Cardiac muscle cell (in vitro differentiated cells and primary cell): ENCODE measurements around the gene DNMT3A. TPM values are rescaled to one million over a fixed set of nuclear protein-coding genes. Genes with fewer than 3 reads are reported as not detected.
A peak's percentile ranks its signal among the peaks of the same experiment; 100 is the strongest.

Experiments
- DNase-seq, 2 donors: peaks; one replicate each; pipeline versions ENCODE4 v3.0.0 to v3.0.0-alpha.2; 2010 to 2017; ENCODE audit warnings: low read depth in 1 of 2, low spot score in 1 of 2
- H3K27ac ChIP-seq: fragments of 200-600 bp; sonication (generic); 2 replicates; pipeline ENCODE4 v1.5.1; 2016
- H3K27me3 ChIP-seq: fragments of 200-600 bp; sonication (generic); 2 replicates; pipeline ENCODE4 v1.6.0; 2016; ENCODE audit warnings: control low read depth
- H3K36me3 ChIP-seq: fragments of 200-600 bp; sonication (generic); 2 replicates; pipeline ENCODE4 v1.5.1; 2016; ENCODE audit warnings: control low read depth
- H3K4me1 ChIP-seq: fragments of 200-600 bp; sonication (generic); 2 replicates; pipeline ENCODE4 v1.8.1; 2017; ENCODE audit warnings: low read depth, mild to moderate bottlenecking, mixed run types
- H3K4me3 ChIP-seq: fragments of 200-600 bp; sonication (generic); 2 replicates; pipeline ENCODE4 v1.5.1; 2016; ENCODE audit warnings: mild to moderate bottlenecking
- H3K9me3 ChIP-seq: fragments of 200-600 bp; sonication (generic); 2 replicates; pipeline ENCODE4 v1.5.1; 2017; ENCODE audit warnings: low read depth, mild to moderate bottlenecking, control low read depth
- CTCF ChIP-seq: IDR thresholded peaks from 2 replicates; pipeline ENCODE4 v1.5.1; 2012; ENCODE audit warnings: low read depth, mild to moderate bottlenecking, low read length
- polyA plus RNA-seq: library from polyadenylated mRNA; unstranded; fragments of >200 nt; fragmentation: Nextera tagmentation; extraction: Ambion mirVana; gene quantifications from 2 replicates; pipeline ENCODE4 v1.2.1, GENCODE V29; 2016
- total RNA-seq: library from RNA; depleted of rRNA; stranded (reverse); fragments of >200 nt; gene quantifications from 2 replicates; pipeline ENCODE4 v1.2.3, GENCODE V29; 2016

The DNMT3A gene
- total and polyA plus RNA-seq, 2 experiments from 2014 or later = 52.9 to 116 TPM

GRCh38 chr2:25243995-25244394, 97.7 kb downstream of the DNMT3A start:
- Histone ChIP-seq H3K4me3 (no peak overlapping the region), H3K27ac (no peak overlapping the region), H3K36me3 (peaks cover 82% of the 10 kb centered on the region), H3K4me1 (peaks cover 3% of the 10 kb centered on the region), H3K27me3 (no peaks in the 10 kb centered on the region), H3K9me3 (no peaks in the 10 kb centered on the region)
- DNase-seq = no peak
- no peak for TF ChIP-seq CTCF

GRCh38 chr2:25241452-25241851, 100.3 kb downstream of the DNMT3A start:
- Histone ChIP-seq H3K27me3 (no peaks in the 10 kb centered on the region), H3K36me3 (peaks cover 86% of the 10 kb centered on the region), H3K4me3 (no peak overlapping the region), H3K27ac (peak overlapping the region; percentile 30), H3K9me3 (no peaks in the 10 kb centered on the region), H3K4me1 (peaks cover 9% of the 10 kb centered on the region)
- TF ChIP-seq CTCF = no peak
- no peak for DNase-seq

DNA sequence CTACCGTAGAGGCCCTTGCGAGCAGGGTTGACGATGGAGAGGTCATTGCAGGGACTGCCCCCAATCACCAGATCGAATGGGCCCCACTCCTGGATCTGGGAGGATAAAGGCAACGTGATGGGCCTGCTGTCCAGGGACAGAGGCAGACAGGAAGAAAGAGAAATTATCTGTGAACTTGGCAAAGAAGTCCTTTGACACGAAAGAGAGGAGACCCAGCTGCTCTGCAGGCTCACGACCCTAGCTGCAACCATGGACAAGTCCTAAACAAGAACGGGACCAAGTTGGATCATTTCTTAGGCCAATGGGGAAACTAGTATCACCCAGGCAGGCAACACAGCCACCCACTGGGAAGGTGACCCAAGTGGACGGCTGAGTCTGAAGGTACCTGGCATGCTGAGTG, 101.1 kb downstream of the DNMT3A start:
- Histone ChIP-seq H3K27ac (peak overlapping the region; percentile 30), H3K27me3 (no peaks in the 10 kb centered on the region), H3K36me3 (peaks cover 85% of the 10 kb centered on the region), H3K9me3 (no peaks in the 10 kb centered on the region), H3K4me1 (peaks cover 9% of the 10 kb centered on the region), H3K4me3 (no peak overlapping the region)
- no peak for DNase-seq
- TF ChIP-seq CTCF = no peak

DNA sequence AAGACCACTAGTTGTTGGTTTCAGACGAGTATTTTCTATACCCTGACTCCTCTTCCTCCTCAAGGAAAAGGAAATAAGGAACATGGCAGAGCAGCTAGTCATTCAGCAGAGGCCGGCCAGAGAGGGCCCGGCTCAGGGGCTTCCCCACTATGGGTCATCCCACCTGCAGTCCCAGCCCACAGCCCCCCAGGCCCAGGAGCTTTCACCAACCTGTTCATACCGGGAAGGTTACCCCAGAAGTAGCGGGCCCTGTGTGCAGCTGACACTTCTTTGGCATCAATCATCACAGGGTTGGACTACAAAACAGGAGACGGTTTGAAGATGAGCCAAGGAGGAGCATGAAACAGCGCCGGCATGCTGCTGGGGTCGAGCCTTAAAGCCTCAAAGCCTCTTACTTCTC, 102.8 kb downstream of the DNMT3A start:
- no peaks in the 10 kb centered on the region for H3K27me3 ChIP-seq
- H3K27ac ChIP-seq = peak overlapping the region; percentile 5
- no peak overlapping the region for H3K4me3 ChIP-seq
- DNase-seq = no peak
- H3K36me3 ChIP-seq = peaks cover 80% of the 10 kb centered on the region
- H3K4me1 ChIP-seq = peaks cover 9% of the 10 kb centered on the region
- H3K9me3 ChIP-seq = no peaks in the 10 kb centered on the region
- no peak for TF ChIP-seq CTCF

- peak overlapping the region; percentile 36 for H3K27ac ChIP-seq
- no peaks in the 10 kb centered on the region for H3K27me3 ChIP-seq
- TF ChIP-seq CTCF = no peak
- H3K4me1 ChIP-seq = peaks cover 9% of the 10 kb centered on the region
- H3K9me3 ChIP-seq = no peaks in the 10 kb centered on the region
- no peak for DNase-seq
- peaks cover 74% of the 10 kb centered on the region for H3K36me3 ChIP-seq
- no peak overlapping the region for H3K4me3 ChIP-seq
Observed at GRCh38 chr2:25237764-25238163, 104.0 kb downstream of the DNMT3A start.

GRCh38 chr2:25236736-25237135, 105.0 kb downstream of the DNMT3A start:
- no peak for DNase-seq
- H3K4me3 ChIP-seq = no peak overlapping the region
- H3K36me3 ChIP-seq = peaks cover 68% of the 10 kb centered on the region

More at GRCh38 chr2:25236736-25237135, 105.0 kb downstream of the DNMT3A start:
- no peak for TF ChIP-seq CTCF
- Histone ChIP-seq H3K4me1 (peaks cover 14% of the 10 kb centered on the region), H3K27ac (peak overlapping the region; percentile 68), H3K9me3 (no peaks in the 10 kb centered on the region), H3K27me3 (no peaks in the 10 kb centered on the region)
